ENCODE measurements around the gene B3GLCT.

Gene B3GLCT

GRCh38 chr13:31350560-31350959 is 150.8 kb downstream of the B3GLCT start:
- no peak for DNase-seq (ENCODE audit: low read depth, low spot score)

- no peak for DNase-seq (ENCODE audit: low read depth, low spot score)
These were observed 151.6 kb downstream of the B3GLCT start for GRCh38 chr13:31351376-31351775.

- no peak for DNase-seq (ENCODE audit: low read depth, low spot score)
These were observed 152.7 kb downstream of the B3GLCT start for GRCh38 chr13:31352467-31352866.

GRCh38 chr13:31355001-31355400 is 155.2 kb downstream of the B3GLCT start:
- DNase-seq (ENCODE audit: low read depth, low spot score) = no peak

- no peak for DNase-seq (ENCODE audit: low read depth, low spot score)
These were observed 157.2 kb downstream of the B3GLCT start for GRCh38 chr13:31356991-31357390.

- DNase-seq (ENCODE audit: low read depth, low spot score) = no peak
These were observed 157.8 kb downstream of the B3GLCT start for GRCh38 chr13:31357581-31357980.

- no peak for DNase-seq (ENCODE audit: low read depth, low spot score)
These were observed 161.9 kb downstream of the B3GLCT start for GRCh38 chr13:31361673-31362072.

- DNase-seq (ENCODE audit: low read depth, low spot score) = no peak
These were observed 165.9 kb downstream of the B3GLCT start for GRCh38 chr13:31365630-31366029.

- no peak for DNase-seq (ENCODE audit: low read depth, low spot score)
These were observed 167.6 kb downstream of the B3GLCT start for GRCh38 chr13:31367410-31367809.

- DNase-seq (ENCODE audit: low read depth, low spot score) = peak; percentile 34
These were observed 169.4 kb downstream of the B3GLCT start for GRCh38 chr13:31369213-31369612.

GRCh38 chr13:31372454-31372853 is 172.7 kb downstream of the B3GLCT start:
- DNase-seq (ENCODE audit: low read depth, low spot score) = no peak

- DNase-seq (ENCODE audit: low read depth, low spot score) = no peak
These were observed 174.9 kb downstream of the B3GLCT start for GRCh38 chr13:31374682-31375081.

GRCh38 chr13:31377946-31378345 is 178.2 kb downstream of the B3GLCT start:
- DNase-seq (ENCODE audit: low read depth, low spot score) = no peak

GRCh38 chr13:31380715-31381114 is 180.9 kb downstream of the B3GLCT start:
- DNase-seq (ENCODE audit: low read depth, low spot score) = no peak
